Panc1 (cell line): ENCODE measurements around the gene TRIML2. TPM values are rescaled to one million over a fixed set of nuclear protein-coding genes. Genes with fewer than 3 reads are reported as not detected.

ENCODE experiments used
- ATAC-seq: fragments of 200-7000 bp; cut with Tn5 transposase; 2 replicates; pipeline ENCODE4 v1.9.1; 2020; ENCODE audit warnings: mild to moderate bottlenecking, moderate library complexity
- BruUV-seq: library from RNA; stranded (reverse); fragments of 400-500 nt; replicated peaks from 2 replicates; lab custom pipeline; 2021; lab: Mats Ljungman, UMichigan
- CTCF ChIA-PET: fragments of 300-600 bp; sonication (Branson Sonifier 250); formaldehyde crosslinking; loops from one replicate; lab custom pipeline; 2022; ENCODE audit warnings: antibody characterized with exemption; lab: Charles Lee
- POLR2A ChIA-PET: fragments of 300-600 bp; sonication (Branson Sonifier 250); formaldehyde crosslinking; loops from one replicate; lab custom pipeline; 2022; ENCODE audit warnings: antibody characterized with exemption; lab: Charles Lee
- DNase-seq: peaks from one replicate; pipeline ENCODE4 v3.0.0-alpha.2; 2010; ENCODE audit warnings: low read depth, low spot score
- H3K27ac ChIP-seq: 2 replicates; pipeline ENCODE4 v1.5.1; 2011; ENCODE audit warnings: mild to moderate bottlenecking, low read length, inconsistent platforms
- H3K27me3 ChIP-seq: fragments of 200-500 bp; sonication (Bioruptor generic); 2 replicates; pipeline ENCODE4 v1.6.0; 2014; ENCODE audit warnings: low read length, inconsistent platforms; ENCODE audit not compliant: control insufficient read depth, insufficient read depth
- H3K36me3 ChIP-seq: fragments of 200-500 bp; sonication (Bioruptor generic); 2 replicates; pipeline ENCODE4 v1.5.1; 2014; ENCODE audit warnings: inconsistent platforms, mild to moderate bottlenecking, low read length, moderate library complexity; ENCODE audit not compliant: control insufficient read depth, insufficient read depth
- H3K4me1 ChIP-seq: 2 replicates; pipeline ENCODE4 v1.5.1; 2011; ENCODE audit warnings: inconsistent platforms, mild to moderate bottlenecking, low read length, moderate library complexity; ENCODE audit not compliant: control insufficient read depth, insufficient read depth
- H3K4me3 ChIP-seq, 2 experiments: 2 replicates each; pipeline ENCODE4 v1.5.1; 2011 to 2012; ENCODE audit warnings: low read depth in 2 of 2, low read length in 2 of 2, mild to moderate bottlenecking in 2 of 2, inconsistent platforms in 1 of 2, moderate library complexity in 1 of 2
- H3K9me3 ChIP-seq: fragments of 200-500 bp; sonication (Bioruptor generic); 2 replicates; pipeline ENCODE4 v1.5.1; 2014; ENCODE audit warnings: low read depth, mild to moderate bottlenecking, inconsistent platforms, low read length, moderate library complexity; ENCODE audit not compliant: control insufficient read depth, insufficient read depth
- CTCF ChIP-seq: fragments of 450-650 bp; IDR thresholded peaks from 2 replicates; pipeline ENCODE4 v1.5.1; 2017; ENCODE audit warnings: mild to moderate bottlenecking
- POLR2AphosphoS5 ChIP-seq: IDR thresholded peaks from 2 replicates; pipeline ENCODE4 v1.6.1; 2012; ENCODE audit warnings: mild to moderate bottlenecking, low read depth, low read length, moderate library complexity
- REST ChIP-seq, 2 experiments: IDR thresholded peaks; 2 replicates each; pipeline ENCODE4 v1.6.1; 2011 to 2012; ENCODE audit warnings: low read depth in 2 of 2, control low read depth in 1 of 2, low read length in 1 of 2, mild to moderate bottlenecking in 1 of 2, moderate library complexity in 1 of 2; ENCODE audit not compliant: insufficient read depth in 1 of 2
- SIN3A ChIP-seq: IDR thresholded peaks from 2 replicates; pipeline ENCODE4 v1.6.1; 2012; ENCODE audit warnings: low read depth, mild to moderate bottlenecking, low read length, moderate library complexity, borderline replicate concordance; ENCODE audit not compliant: insufficient read depth
- TCF7L2 ChIP-seq: IDR thresholded peaks from 2 replicates; pipeline ENCODE4 v1.6.1; 2011; ENCODE audit warnings: mild to moderate bottlenecking, low read depth, low read length, inconsistent platforms
- in situ Hi-C: cut with HindIII; loops from 2 replicates; pipeline ENCODE4 v1.10.0; 2016; ENCODE audit warnings: low sequenced_read_pairs, low pct_unique_long_range_greater_than_20kb
- intact Hi-C: fragments of 100-400 bp; cut with micrococcal nuclease; formaldehyde crosslinking; loops from one replicate; pipeline ENCODE4 v1.10.0; 2022; ENCODE audit not compliant: unreplicated experiment
- total RNA-seq: library from RNA; stranded (reverse); gene quantifications from one replicate; pipeline ENCODE4 v1.2.1, GENCODE V29; 2021; ENCODE audit not compliant: unreplicated experiment

Gene TRIML2
- total RNA-seq, 1 experiment from 2014 or later: not detected

- BruUV-seq: no TSS peak
- ChIA-PET CTCF (no interaction called here), POLR2A (no interaction called here)
- DNase-seq: no peak
- in situ Hi-C loops (no loop called here), intact Hi-C loops (no loop called here)
- ATAC-seq: no peak
- H3K9me3 ChIP-seq: no peaks in the 10 kb centered on the region
- no peaks in the 10 kb centered on the region for H3K27me3 ChIP-seq
- no peaks in the 10 kb centered on the region for H3K36me3 ChIP-seq
- H3K27ac ChIP-seq: no peak overlapping the region
- H3K4me3 ChIP-seq: no peak overlapping the region
- H3K4me1 ChIP-seq: no peaks in the 10 kb centered on the region
- no peak for TF ChIP-seq POLR2AphosphoS5
- TF ChIP-seq TCF7L2: no peak
- TF ChIP-seq SIN3A: no peak
- TF ChIP-seq CTCF: no peak
- no peak for TF ChIP-seq REST (IDR thresholded peaks at IDR 0.05; ENCODE audit: insufficient read depth in 1 of 2, low read depth in 2 of 2, low read length in 1 of 2)
Measured at GRCh38 chr4:188154668-188155405, 45.4 kb upstream of the TRIML2 start.

GRCh38 chr4:188147776-188148175 lies 38.4 kb upstream of the TRIML2 start:
- Histone ChIP-seq H3K4me3 (no peak overlapping the region), H3K36me3 (no peaks in the 10 kb centered on the region), H3K9me3 (no peaks in the 10 kb centered on the region), H3K4me1 (no peaks in the 10 kb centered on the region), H3K27ac (no peak overlapping the region), H3K27me3 (no peaks in the 10 kb centered on the region)
- TF ChIP-seq TCF7L2: no peak
- no peak for TF ChIP-seq POLR2AphosphoS5
- no peak for TF ChIP-seq REST (IDR thresholded peaks at IDR 0.05; ENCODE audit: insufficient read depth in 1 of 2, low read depth in 2 of 2, low read length in 1 of 2)
- TF ChIP-seq SIN3A: no peak
- no peak for TF ChIP-seq CTCF
- in situ Hi-C loops (no loop called here), intact Hi-C loops (no loop called here)
- ATAC-seq (no peak), DNase-seq (no peak)
- BruUV-seq: no TSS peak
- ChIA-PET POLR2A (no interaction called here), CTCF (no interaction called here)
